COLO668 (cell line): Measurements from ENCODE around the gene CARF.
A peak's percentile ranks its signal among the peaks of the same experiment; 100 is the strongest.
"Not testable (repeated sequence)": the region's sequence is repeated elsewhere in the genome, so short reads cannot be mapped to it uniquely, and the experiment has no call there.

Experiments used
- DNase-seq: peaks from one replicate; lab custom pipeline; 2025; ENCODE audit not compliant: unreplicated experiment; lab: John Stamatoyannopoulos, UW

The CARF gene

GRCh38 chr2:202934456-202934855 lies 22.4 kb downstream of the CARF start:
- DNase-seq: no peak

GRCh38 chr2:202938960-202939359 lies 26.9 kb downstream of the CARF start:
- no peak for DNase-seq

GRCh38 chr2:202941771-202942170 lies 29.7 kb downstream of the CARF start:
- no peak for DNase-seq

- no peak for DNase-seq
These were observed 32.3 kb downstream of the CARF start for GRCh38 chr2:202944408-202944807.

GRCh38 chr2:202944816-202945215 lies 32.7 kb downstream of the CARF start:
- DNase-seq: no peak

- DNase-seq: no peak
These were observed 33.4 kb downstream of the CARF start for GRCh38 chr2:202945497-202945896.

GRCh38 chr2:202949333-202949732 lies 37.3 kb downstream of the CARF start:
- not testable (repeated sequence) for DNase-seq

- DNase-seq: no peak
These were observed 38.5 kb downstream of the CARF start for GRCh38 chr2:202950592-202950991.

GRCh38 chr2:202960524-202960923 lies 48.4 kb downstream of the CARF start:
- DNase-seq: no peak

GRCh38 chr2:202963712-202964111 lies 51.6 kb downstream of the CARF start:
- no peak for DNase-seq

GRCh38 chr2:202965810-202966460 lies 53.9 kb downstream of the CARF start:
- no peak for DNase-seq

- not testable (repeated sequence) for DNase-seq
These were observed 57.3 kb downstream of the CARF start for GRCh38 chr2:202969404-202969803.

GRCh38 chr2:202976809-202977208 lies 64.7 kb downstream of the CARF start:
- DNase-seq: no peak

- DNase-seq: no peak
These were observed 70.9 kb downstream of the CARF start for GRCh38 chr2:202982779-202983491.

- DNase-seq: no peak
These were observed 77.7 kb downstream of the CARF start for GRCh38 chr2:202989749-202990148.

GRCh38 chr2:202990501-202990900 lies 78.4 kb downstream of the CARF start:
- no peak for DNase-seq

- not testable (repeated sequence) for DNase-seq
These were observed 85.0 kb downstream of the CARF start for GRCh38 chr2:202997113-202997512.

- DNase-seq: no peak
These were observed 90.2 kb downstream of the CARF start for GRCh38 chr2:203002054-203002821.

GRCh38 chr2:203003716-203004115 lies 91.6 kb downstream of the CARF start:
- no peak for DNase-seq

GRCh38 chr2:203014456-203015199 lies 102.6 kb downstream of the CARF start, which contains the start of gene NBEAL1:
NBEAL1 (plus strand) TSS chr2:203014875; CDS start chr2:203016385, 1,510 bp downstream.
- DNase-seq: peak; percentile 98

- DNase-seq: no peak
These were observed 104.6 kb downstream of the CARF start for GRCh38 chr2:203016716-203017115.
